GM20431 (cell line): ENCODE measurements around the gene AGPAT2.

Experiments
- in situ Hi-C: fragments of 300-500 bp; cut with MseI, MboI; formaldehyde crosslinking; loops from one replicate; pipeline ENCODE4 v1.15.0; 2020; ENCODE audit warnings: low sequenced_read_pairs; ENCODE audit not compliant: unreplicated experiment

The AGPAT2 gene

GRCh38 chr9:136686794-136687711 lies at the start of gene AGPAT2:
AGPAT2 (minus strand) TSS chr9:136687457; CDS start chr9:136687357, 100 bp downstream.
- in situ Hi-C loops: no loop called here

- in situ Hi-C loops: no loop called here
Measured at GRCh38 chr9:136735812-136736480, 48.7 kb upstream of the AGPAT2 start.

- in situ Hi-C loops: no loop called here
Measured at GRCh38 chr9:136734837-136735496, 47.7 kb upstream of the AGPAT2 start.

GRCh38 chr9:136733611-136734010 lies 46.4 kb upstream of the AGPAT2 start:
- in situ Hi-C loops: no loop called here

- in situ Hi-C loops: no loop called here
Measured at GRCh38 chr9:136732444-136733178, 45.4 kb upstream of the AGPAT2 start.

- in situ Hi-C loops: no loop called here
Measured at GRCh38 chr9:136729926-136730325, 42.7 kb upstream of the AGPAT2 start.

GRCh38 chr9:136729144-136729543 lies 41.9 kb upstream of the AGPAT2 start:
- in situ Hi-C loops: no loop called here

- in situ Hi-C loops: no loop called here
Measured at GRCh38 chr9:136728548-136729123, 41.4 kb upstream of the AGPAT2 start.

- in situ Hi-C loops: no loop called here
Measured at GRCh38 chr9:136728080-136728547, 40.9 kb upstream of the AGPAT2 start.

- in situ Hi-C loops: no loop called here
Measured at GRCh38 chr9:136726631-136727191, 39.5 kb upstream of the AGPAT2 start.

GRCh38 chr9:136726118-136726517 lies 38.9 kb upstream of the AGPAT2 start:
- in situ Hi-C loops: no loop called here

- in situ Hi-C loops: no loop called here
Measured at GRCh38 chr9:136725612-136726011, 38.4 kb upstream of the AGPAT2 start.

GRCh38 chr9:136724772-136725171 lies 37.5 kb upstream of the AGPAT2 start:
- in situ Hi-C loops: no loop called here

GRCh38 chr9:136723989-136724388 lies 36.7 kb upstream of the AGPAT2 start:
- in situ Hi-C loops: no loop called here

GRCh38 chr9:136723362-136723976 lies 36.2 kb upstream of the AGPAT2 start:
- in situ Hi-C loops: no loop called here

GRCh38 chr9:136722969-136723356 lies 35.7 kb upstream of the AGPAT2 start:
- in situ Hi-C loops: no loop called here

- in situ Hi-C loops: no loop called here
Measured at GRCh38 chr9:136722093-136722968, 35.1 kb upstream of the AGPAT2 start.
